HCT116 (cell line): ENCODE measurements around the gene ZNF169.

Source experiments
- TF ChIP-seq, protein P1 (sequence below): IDR thresholded peaks from 2 replicates; pipeline ENCODE4 v1.6.1; 2012; ENCODE audit warnings: low read depth
- TF ChIP-seq, protein P2 (sequence below), 3 experiments: fragments of 200-600 bp in 1 of 3; sonication (generic) in 1 of 3; IDR thresholded peaks in 2 of 3; conservative IDR thresholded peaks in 1 of 3; 2 replicates each; pipeline ENCODE4 v1.5.1; 2012 to 2017; ENCODE audit warnings: low read depth in 2 of 3, low read length in 2 of 3, antibody characterized with exemption in 1 of 3, borderline replicate concordance in 1 of 3, control low read depth in 1 of 3, mild to moderate bottlenecking in 1 of 3, mixed read lengths in 1 of 3, mixed run types in 1 of 3, moderate library complexity in 1 of 3; ENCODE audit not compliant: insufficient read depth in 1 of 3
- TF ChIP-seq, protein P3 (sequence below): IDR thresholded peaks from 2 replicates; pipeline ENCODE4 v1.6.1; 2012

DNA sequence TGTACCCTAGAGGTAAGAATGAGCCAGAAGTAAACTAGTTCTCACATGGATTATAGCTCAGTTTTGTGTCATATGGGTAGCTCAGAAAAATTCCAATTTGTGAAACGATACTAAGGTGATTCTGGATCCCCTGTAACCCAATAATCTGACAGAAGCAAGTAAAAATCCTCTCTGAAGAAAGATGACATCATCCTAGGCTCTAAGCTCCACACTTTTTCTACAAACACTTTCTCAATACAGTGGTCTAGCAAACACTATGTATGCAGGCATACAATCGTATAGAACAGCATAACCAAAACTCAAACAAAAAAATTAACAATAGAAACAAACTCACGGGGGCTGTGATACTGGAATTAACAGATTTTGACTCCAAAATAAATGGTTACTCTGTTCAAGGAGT is 26.7 kb upstream of the ZNF169 start:
- TF ChIP-seq, protein P1, sequence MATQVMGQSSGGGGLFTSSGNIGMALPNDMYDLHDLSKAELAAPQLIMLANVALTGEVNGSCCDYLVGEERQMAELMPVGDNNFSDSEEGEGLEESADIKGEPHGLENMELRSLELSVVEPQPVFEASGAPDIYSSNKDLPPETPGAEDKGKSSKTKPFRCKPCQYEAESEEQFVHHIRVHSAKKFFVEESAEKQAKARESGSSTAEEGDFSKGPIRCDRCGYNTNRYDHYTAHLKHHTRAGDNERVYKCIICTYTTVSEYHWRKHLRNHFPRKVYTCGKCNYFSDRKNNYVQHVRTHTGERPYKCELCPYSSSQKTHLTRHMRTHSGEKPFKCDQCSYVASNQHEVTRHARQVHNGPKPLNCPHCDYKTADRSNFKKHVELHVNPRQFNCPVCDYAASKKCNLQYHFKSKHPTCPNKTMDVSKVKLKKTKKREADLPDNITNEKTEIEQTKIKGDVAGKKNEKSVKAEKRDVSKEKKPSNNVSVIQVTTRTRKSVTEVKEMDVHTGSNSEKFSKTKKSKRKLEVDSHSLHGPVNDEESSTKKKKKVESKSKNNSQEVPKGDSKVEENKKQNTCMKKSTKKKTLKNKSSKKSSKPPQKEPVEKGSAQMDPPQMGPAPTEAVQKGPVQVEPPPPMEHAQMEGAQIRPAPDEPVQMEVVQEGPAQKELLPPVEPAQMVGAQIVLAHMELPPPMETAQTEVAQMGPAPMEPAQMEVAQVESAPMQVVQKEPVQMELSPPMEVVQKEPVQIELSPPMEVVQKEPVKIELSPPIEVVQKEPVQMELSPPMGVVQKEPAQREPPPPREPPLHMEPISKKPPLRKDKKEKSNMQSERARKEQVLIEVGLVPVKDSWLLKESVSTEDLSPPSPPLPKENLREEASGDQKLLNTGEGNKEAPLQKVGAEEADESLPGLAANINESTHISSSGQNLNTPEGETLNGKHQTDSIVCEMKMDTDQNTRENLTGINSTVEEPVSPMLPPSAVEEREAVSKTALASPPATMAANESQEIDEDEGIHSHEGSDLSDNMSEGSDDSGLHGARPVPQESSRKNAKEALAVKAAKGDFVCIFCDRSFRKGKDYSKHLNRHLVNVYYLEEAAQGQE = no peak
- TF ChIP-seq, protein P2, sequence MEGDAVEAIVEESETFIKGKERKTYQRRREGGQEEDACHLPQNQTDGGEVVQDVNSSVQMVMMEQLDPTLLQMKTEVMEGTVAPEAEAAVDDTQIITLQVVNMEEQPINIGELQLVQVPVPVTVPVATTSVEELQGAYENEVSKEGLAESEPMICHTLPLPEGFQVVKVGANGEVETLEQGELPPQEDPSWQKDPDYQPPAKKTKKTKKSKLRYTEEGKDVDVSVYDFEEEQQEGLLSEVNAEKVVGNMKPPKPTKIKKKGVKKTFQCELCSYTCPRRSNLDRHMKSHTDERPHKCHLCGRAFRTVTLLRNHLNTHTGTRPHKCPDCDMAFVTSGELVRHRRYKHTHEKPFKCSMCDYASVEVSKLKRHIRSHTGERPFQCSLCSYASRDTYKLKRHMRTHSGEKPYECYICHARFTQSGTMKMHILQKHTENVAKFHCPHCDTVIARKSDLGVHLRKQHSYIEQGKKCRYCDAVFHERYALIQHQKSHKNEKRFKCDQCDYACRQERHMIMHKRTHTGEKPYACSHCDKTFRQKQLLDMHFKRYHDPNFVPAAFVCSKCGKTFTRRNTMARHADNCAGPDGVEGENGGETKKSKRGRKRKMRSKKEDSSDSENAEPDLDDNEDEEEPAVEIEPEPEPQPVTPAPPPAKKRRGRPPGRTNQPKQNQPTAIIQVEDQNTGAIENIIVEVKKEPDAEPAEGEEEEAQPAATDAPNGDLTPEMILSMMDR (IDR thresholded peaks at IDR 0.05 in 2 of 3, conservative IDR thresholded peaks at IDR 0.05 in 1 of 3; ENCODE audit: borderline replicate concordance in 1 of 3, insufficient read depth in 1 of 3, low read depth in 2 of 3, low read length in 2 of 3) = no peak
- TF ChIP-seq, protein P3, sequence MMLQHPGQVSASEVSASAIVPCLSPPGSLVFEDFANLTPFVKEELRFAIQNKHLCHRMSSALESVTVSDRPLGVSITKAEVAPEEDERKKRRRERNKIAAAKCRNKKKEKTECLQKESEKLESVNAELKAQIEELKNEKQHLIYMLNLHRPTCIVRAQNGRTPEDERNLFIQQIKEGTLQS = no peak
